Measurements from ENCODE around the gene TES. TPM values are rescaled to one million over a fixed set of nuclear protein-coding genes. Genes with fewer than 3 reads are reported as not detected.

Gene TES
- total and polyA plus RNA-seq, 12 donors = 9.4 to 38.5 (median 16.9) TPM

DNA sequence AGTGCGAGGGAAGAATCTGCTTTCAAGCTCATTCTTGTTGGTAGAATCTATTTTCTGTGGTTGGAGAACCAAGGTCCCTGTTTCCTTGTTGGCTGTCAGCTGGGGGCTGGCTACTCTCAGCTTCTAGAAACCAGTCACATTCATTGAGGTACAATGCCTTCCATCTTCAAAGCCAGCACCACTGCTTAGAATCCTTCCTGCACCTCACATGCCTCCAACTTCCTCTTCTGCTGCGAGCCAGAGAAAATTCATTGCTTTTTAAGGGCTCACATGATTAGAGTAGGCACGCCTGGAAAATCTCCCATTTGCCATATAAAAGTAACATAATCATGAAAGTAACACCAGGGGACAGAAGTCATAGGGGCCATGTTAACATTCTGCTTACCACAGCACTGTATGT is 28.7 kb downstream of the TES start:
- no peaks in the 10 kb centered on the region for H3K9me3 ChIP-seq
- peaks cover 0 to 37% (median 0%) of the 10 kb centered on the region in 9 donors for H3K36me3 ChIP-seq
- ATAC-seq (no peak), DNase-seq (no peak)
- H3K27me3 ChIP-seq = no peaks in the 10 kb centered on the region
- intact Hi-C loops (cut with DNase I) = loop anchor here in 3 of 10 donors (2.0 to 5.0 kb wide), 3 partner anchors 57 to 102 kb away; no protein-coding TSS in a partner anchor
- peaks cover 0 to 14% (median 0%) of the 10 kb centered on the region in 9 donors for H3K4me1 ChIP-seq
- H3K27ac ChIP-seq = no peak overlapping the region
- TF ChIP-seq, protein P1, sequence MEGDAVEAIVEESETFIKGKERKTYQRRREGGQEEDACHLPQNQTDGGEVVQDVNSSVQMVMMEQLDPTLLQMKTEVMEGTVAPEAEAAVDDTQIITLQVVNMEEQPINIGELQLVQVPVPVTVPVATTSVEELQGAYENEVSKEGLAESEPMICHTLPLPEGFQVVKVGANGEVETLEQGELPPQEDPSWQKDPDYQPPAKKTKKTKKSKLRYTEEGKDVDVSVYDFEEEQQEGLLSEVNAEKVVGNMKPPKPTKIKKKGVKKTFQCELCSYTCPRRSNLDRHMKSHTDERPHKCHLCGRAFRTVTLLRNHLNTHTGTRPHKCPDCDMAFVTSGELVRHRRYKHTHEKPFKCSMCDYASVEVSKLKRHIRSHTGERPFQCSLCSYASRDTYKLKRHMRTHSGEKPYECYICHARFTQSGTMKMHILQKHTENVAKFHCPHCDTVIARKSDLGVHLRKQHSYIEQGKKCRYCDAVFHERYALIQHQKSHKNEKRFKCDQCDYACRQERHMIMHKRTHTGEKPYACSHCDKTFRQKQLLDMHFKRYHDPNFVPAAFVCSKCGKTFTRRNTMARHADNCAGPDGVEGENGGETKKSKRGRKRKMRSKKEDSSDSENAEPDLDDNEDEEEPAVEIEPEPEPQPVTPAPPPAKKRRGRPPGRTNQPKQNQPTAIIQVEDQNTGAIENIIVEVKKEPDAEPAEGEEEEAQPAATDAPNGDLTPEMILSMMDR (IDR thresholded peaks at IDR 0.05) = no peak
- WGBS, 2 donors = 75 to 76% methylated on average over 3 of the region's 3 CpGs
- H3K4me3 ChIP-seq = no peak overlapping the region

DNA sequence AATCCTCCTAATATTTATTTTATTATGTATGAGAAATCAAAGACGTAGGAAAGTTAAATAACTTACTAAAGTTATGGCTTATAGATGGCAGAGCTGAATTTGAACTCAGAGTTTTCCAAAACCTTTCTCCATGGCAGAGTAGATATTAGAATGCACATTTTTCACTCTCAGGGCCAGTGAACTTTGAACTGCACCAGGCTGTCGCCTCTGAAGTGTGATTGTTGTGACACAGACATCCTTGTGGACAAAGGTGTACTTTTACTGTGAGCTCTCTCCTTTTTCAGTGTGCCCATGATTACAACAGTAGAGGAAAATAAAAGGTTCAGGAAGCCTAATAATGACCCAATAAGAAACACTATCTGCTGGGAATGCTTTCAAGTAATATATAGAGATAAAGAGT is 29.1 kb downstream of the TES start:
- TF ChIP-seq, protein P1 (IDR thresholded peaks at IDR 0.05) = no peak
- 87 to 91% methylated on average over 2 of the region's 2 CpGs for WGBS, 2 donors
- no peak for DNase-seq
- no peak for ATAC-seq
- H3K27ac ChIP-seq = no peak overlapping the region
- H3K9me3 ChIP-seq = peaks cover 0 to 2% (median 0%) of the 10 kb centered on the region in 11 donors
- H3K4me3 ChIP-seq = no peak overlapping the region
- intact Hi-C loops (cut with DNase I) = loop anchor here in 3 of 10 donors (2.0 to 5.0 kb wide), 3 partner anchors 57 to 102 kb away; no protein-coding TSS in a partner anchor
- peaks cover 0 to 14% (median 0%) of the 10 kb centered on the region in 9 donors for H3K4me1 ChIP-seq
- no peaks in the 10 kb centered on the region for H3K27me3 ChIP-seq
- peaks cover 0 to 41% (median 0%) of the 10 kb centered on the region in 9 donors for H3K36me3 ChIP-seq

DNA sequence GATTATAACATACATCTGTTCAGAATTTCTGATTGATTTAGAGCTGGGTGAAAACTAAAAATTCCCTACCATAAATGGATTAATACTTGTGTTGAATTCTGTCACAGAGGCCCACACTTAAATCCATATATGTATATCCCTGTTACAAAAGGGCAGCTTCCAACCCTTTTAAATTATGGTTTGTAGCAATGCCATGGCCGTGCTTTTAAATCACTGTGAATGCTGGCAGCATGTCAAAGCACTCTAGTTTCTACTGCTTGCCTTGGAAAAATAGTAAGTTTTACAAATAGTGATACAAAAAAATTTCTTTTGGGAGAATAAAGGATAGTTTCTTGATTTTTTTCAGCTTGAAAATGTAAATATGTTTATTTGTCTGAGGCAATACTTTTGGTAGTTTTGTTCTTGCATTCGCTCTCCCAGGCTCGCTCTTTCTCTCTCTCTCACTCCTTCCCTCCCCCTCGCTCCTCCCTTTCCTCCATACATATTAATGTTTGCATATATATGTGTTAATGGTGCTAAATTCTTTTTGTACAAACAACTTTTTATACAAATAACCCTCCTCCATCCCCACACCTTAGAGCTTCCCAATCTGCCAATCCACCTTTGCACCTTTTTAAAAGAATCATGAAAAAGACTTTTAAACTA is 29.8 kb downstream of the TES start:
- no peak overlapping the region for H3K27ac ChIP-seq
- H3K9me3 ChIP-seq = peaks cover 0 to 8% (median 0%) of the 10 kb centered on the region in 11 donors
- peaks cover 0 to 14% (median 0%) of the 10 kb centered on the region in 9 donors for H3K4me1 ChIP-seq
- 67 to 84% methylated on average over 4 of the region's 4 CpGs for WGBS, 2 donors
- H3K36me3 ChIP-seq = peaks cover 0 to 47% (median 0%) of the 10 kb centered on the region in 9 donors
- ATAC-seq (no peak), DNase-seq (no peak)
- intact Hi-C loops (cut with DNase I) = no loop called here
- no peak overlapping the region for H3K4me3 ChIP-seq
- TF ChIP-seq, protein P1 (IDR thresholded peaks at IDR 0.05) = no peak
- no peaks in the 10 kb centered on the region for H3K27me3 ChIP-seq

DNA sequence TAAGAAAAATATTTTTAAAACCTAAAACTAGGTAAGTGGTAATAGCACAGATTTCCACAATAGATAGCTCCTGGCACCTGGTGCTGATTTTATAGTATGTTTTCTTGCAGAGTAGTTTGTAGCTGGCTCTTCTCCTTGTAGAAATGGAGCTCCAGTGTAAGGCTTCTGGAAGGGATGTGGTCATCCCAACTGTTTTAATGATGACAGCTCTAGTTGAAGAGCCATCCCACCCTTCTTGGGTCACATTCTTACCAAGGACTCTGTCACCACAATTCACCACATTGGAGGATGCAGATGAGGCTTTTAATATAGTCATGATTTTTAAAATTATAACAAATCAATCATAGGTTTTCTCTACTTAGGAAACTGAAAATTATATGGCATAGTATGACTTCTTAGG is 31.0 kb downstream of the TES start:
- Histone ChIP-seq H3K4me3 (no peak overlapping the region), H3K9me3 (peaks cover 0 to 8% (median 0%) of the 10 kb centered on the region in 11 donors), H3K36me3 (peaks cover 0 to 49% (median 0%) of the 10 kb centered on the region in 9 donors), H3K27me3 (no peaks in the 10 kb centered on the region), H3K4me1 (peaks cover 0 to 10% (median 0%) of the 10 kb centered on the region in 9 donors), H3K27ac (no peak overlapping the region)
- no peak for DNase-seq
- TF ChIP-seq, protein P1 (IDR thresholded peaks at IDR 0.05) = no peak
- intact Hi-C loops (cut with DNase I) = no loop called here
- no peak for ATAC-seq
